Tibial artery (tissue), 4 donors: Measurements from ENCODE around the gene GALNT18.

ENCODE experiments used
- DNase-seq, 2 donors: peaks; one replicate each; pipeline ENCODE4 v3.0.0-alpha.2; 2019
- H3K27ac ChIP-seq, 2 donors: fragments of 200-600 bp; sonication (generic) in 1 of 2; 1 replicate in 1 of 2; 2 replicates in 1 of 2; pipeline ENCODE4 v1.5.1; 2018 to 2019; ENCODE audit warnings: mild to moderate bottlenecking in 1 of 2
- H3K27me3 ChIP-seq, 2 donors: fragments of 200-600 bp; sonication (generic) in 1 of 2; one replicate each; pipeline versions ENCODE4 v1.5.1 to v1.6.0; 2016 to 2019
- H3K36me3 ChIP-seq, 3 donors: fragments of 200-600 bp; sonication (generic) in 2 of 3; one replicate each; pipeline ENCODE4 v1.5.1; 2016 to 2019; ENCODE audit warnings: mild to moderate bottlenecking in 2 of 3
- H3K4me1 ChIP-seq, 4 donors: fragments of 200-600 bp; sonication (generic) in 2 of 4; 1 replicate in 3 of 4; 2 replicates in 1 of 4; pipeline ENCODE4 v1.5.1; 2016 to 2019
- H3K4me3 ChIP-seq, 2 donors: fragments of 200-600 bp; sonication (generic) in 1 of 2; 1 replicate in 1 of 2; 2 replicates in 1 of 2; pipeline ENCODE4 v1.5.1; 2018 to 2019; ENCODE audit warnings: mild to moderate bottlenecking in 2 of 2
- H3K9me3 ChIP-seq, 3 donors: fragments of 200-600 bp; sonication (generic) in 1 of 3; one replicate each; pipeline ENCODE4 v1.5.1; 2016 to 2019
- CTCF ChIP-seq, 2 experiments: fragments of 200-600 bp in 1 of 2; fragments of 450-650 bp in 1 of 2; IDR thresholded peaks; one replicate each; pipeline ENCODE4 v1.5.1; 2017 to 2019; ENCODE audit warnings: antibody characterized with exemption in 2 of 2, mild to moderate bottlenecking in 1 of 2, moderate library complexity in 1 of 2
- intact Hi-C: fragments of 100-400 bp; cut with DNase I; formaldehyde crosslinking; loops from one replicate; pipeline ENCODE4 v1.15.0; 2023; ENCODE audit warnings: low total_unique reads

GALNT18 gene

DNA sequence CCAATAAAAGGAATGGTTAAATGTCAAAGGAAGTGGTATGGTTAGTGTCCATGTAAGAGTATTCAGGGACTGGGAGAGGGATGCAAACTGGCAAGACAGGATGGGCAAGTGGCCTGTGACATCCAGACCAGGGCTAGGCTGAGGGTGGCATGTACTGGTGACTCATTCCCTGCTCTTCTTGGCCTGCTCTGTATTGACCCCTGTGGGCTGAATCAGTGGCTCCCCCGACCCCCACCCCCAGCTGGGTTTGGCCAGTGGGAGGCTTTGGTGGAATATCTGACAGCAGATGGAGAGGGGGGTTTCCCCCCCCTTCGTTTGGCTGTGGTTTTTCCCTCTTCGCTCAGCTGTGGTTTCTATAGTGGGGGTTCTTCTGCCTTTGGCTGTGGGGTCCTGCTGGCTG lies 356.5 kb downstream of the GALNT18 start:
- Histone ChIP-seq H3K27me3 (no peaks in the 10 kb centered on the region), H3K4me3 (no peak overlapping the region), H3K27ac (no peak overlapping the region), H3K9me3 (no peaks in the 10 kb centered on the region), H3K4me1 (peaks cover 0 to 14% (median 8%) of the 10 kb centered on the region in 4 donors), H3K36me3 (peaks cover 0 to 17% (median 3%) of the 10 kb centered on the region in 3 donors)
- TF ChIP-seq CTCF (IDR thresholded peaks at IDR 0.05): no peak
- no peak for DNase-seq
- intact Hi-C loops: loop anchor here (5.0 kb wide), 1 partner anchor 228 kb away; no protein-coding TSS in a partner anchor

DNA sequence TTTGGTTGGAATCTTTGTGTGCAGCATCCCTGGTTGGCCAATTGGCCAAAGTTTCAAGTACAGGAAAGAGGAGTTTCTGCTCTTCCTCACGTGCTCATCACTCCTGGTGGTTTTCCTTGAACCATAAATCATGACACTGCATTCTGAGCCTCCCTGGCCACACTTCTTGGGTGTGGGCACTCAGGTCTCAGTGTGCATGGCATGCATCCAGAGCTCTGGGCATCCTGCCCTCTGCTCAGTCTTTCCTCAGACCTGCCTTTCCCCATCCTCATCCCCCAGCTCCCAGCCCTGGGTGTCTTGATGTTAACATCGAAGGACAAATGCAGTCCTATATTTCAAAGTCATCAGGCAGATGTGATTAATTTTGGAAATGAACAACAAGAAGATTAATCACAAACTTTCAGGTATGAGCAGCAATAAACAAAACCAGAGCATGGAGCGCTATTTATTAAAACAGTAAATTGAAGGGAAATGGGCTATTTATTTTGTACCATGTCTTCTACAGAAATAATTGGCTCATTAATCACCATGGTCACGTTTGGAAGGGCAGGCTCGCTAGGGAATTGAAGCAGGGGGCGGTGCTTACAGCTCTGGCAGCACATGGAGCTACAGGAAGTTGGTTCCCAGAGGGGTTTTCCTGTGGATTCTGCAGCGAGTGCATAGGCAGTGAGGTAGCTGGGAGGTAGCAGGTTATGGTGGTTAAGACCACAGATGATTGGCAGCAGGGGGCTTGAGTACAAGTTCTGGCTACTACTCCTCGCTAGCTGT lies 358.4 kb downstream of the GALNT18 start:
- H3K4me1 ChIP-seq: peaks cover 0 to 14% (median 8%) of the 10 kb centered on the region in 4 donors
- no peak for DNase-seq
- TF ChIP-seq CTCF (IDR thresholded peaks at IDR 0.05): no peak
- H3K27me3 ChIP-seq: no peaks in the 10 kb centered on the region
- H3K36me3 ChIP-seq: peaks cover 0 to 10% (median 0%) of the 10 kb centered on the region in 3 donors
- intact Hi-C loops: no loop called here
- no peak overlapping the region for H3K4me3 ChIP-seq
- H3K27ac ChIP-seq: no peak overlapping the region
- no peaks in the 10 kb centered on the region for H3K9me3 ChIP-seq

DNA sequence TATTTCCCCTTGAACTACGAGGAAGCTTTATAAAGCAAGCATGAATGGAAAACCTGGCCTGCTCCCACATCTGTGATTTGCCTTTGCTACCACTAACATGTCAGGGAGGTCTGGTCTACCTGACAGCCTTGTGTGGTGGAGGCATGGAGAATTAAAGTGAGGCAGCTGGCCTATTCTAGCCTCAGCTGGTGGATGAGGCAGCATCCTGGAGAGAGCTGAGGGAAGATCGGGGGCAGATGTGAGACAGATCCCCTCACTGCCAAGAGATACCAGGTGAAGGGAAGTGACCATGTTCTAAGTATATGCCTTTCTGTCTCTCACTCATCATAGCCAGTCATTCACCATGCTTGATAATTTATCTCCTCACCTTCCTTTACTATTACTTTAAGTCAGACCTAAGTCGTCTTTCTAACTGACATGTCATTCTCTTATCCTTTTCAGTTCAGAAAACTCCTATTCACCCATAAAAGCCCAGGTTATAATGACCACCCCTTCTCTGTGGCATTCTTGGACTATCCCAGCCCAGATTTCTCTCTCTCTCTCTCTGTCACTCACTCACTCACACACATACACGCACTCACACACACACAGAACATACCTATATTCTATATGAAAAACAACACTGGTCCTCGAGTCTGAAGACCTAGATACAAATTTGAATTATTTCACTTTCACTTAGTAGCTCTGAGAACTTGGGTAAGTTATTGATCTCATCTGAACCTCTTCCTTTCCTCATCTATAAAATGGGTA lies 359.5 kb downstream of the GALNT18 start:
- peaks cover 0 to 14% (median 8%) of the 10 kb centered on the region in 4 donors for H3K4me1 ChIP-seq
- no peak for DNase-seq
- intact Hi-C loops: no loop called here
- H3K9me3 ChIP-seq: no peaks in the 10 kb centered on the region
- H3K36me3 ChIP-seq: no peaks in the 10 kb centered on the region
- no peaks in the 10 kb centered on the region for H3K27me3 ChIP-seq
- TF ChIP-seq CTCF (IDR thresholded peaks at IDR 0.05): no peak
- H3K4me3 ChIP-seq: no peak overlapping the region
- H3K27ac ChIP-seq: no peak overlapping the region

DNA sequence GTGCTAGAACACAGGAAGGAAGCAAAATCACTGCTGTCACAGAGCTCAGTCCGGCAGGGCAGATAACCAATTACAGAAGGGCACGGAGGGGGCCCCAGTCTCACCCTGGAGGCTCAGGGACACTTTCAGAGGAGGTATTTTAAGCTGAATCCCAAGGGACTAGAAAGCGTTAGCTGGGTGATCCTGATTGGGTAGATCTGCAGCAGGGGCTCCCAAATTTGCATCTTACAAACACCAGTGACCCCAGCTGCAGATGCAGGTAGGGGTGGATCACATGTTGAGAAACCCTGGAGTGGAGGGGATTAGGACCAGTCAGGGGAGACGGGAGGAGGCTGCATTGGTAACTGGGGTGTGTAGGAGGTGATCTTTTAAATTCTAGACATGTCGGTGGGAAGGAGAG lies 360.2 kb downstream of the GALNT18 start:
- no peak for DNase-seq
- intact Hi-C loops: no loop called here
- H3K36me3 ChIP-seq: no peaks in the 10 kb centered on the region
- H3K9me3 ChIP-seq: no peaks in the 10 kb centered on the region
- TF ChIP-seq CTCF (IDR thresholded peaks at IDR 0.05): no peak
- H3K4me1 ChIP-seq: peaks cover 0 to 14% (median 8%) of the 10 kb centered on the region in 4 donors
- no peaks in the 10 kb centered on the region for H3K27me3 ChIP-seq
- H3K27ac ChIP-seq: no peak overlapping the region
- H3K4me3 ChIP-seq: no peak overlapping the region

- Histone ChIP-seq H3K9me3 (no peaks in the 10 kb centered on the region), H3K27ac (no peak overlapping the region), H3K4me3 (no peak overlapping the region), H3K27me3 (no peaks in the 10 kb centered on the region), H3K4me1 (peaks cover 0 to 14% (median 8%) of the 10 kb centered on the region in 4 donors), H3K36me3 (no peaks in the 10 kb centered on the region)
- DNase-seq: no peak
- intact Hi-C loops: no loop called here
- TF ChIP-seq CTCF (IDR thresholded peaks at IDR 0.05): no peak
Observed at GRCh38 chr11:11260903-11261302, 360.9 kb downstream of the GALNT18 start.
